Neuronal stem cell (in vitro differentiated cells): Measurements from ENCODE around the gene ORMDL3.

ENCODE experiments used
- DNase-seq: peaks from one replicate; pipeline ENCODE4 v3.0.0-alpha.2; 2013; ENCODE audit warnings: low spot score
- H2AFZ ChIP-seq: one replicate; pipeline ENCODE4 v1.6.1; 2013; ENCODE audit warnings: mild to moderate bottlenecking, low read length, inconsistent platforms
- H2AK5ac ChIP-seq: 2 replicates; pipeline ENCODE4 v1.6.1; 2013; ENCODE audit warnings: low read depth, mild to moderate bottlenecking, inconsistent platforms, low read length, moderate library complexity, mixed read lengths
- H2BK120ac ChIP-seq: 2 replicates; pipeline ENCODE4 v1.6.1; 2013; ENCODE audit warnings: low read depth, mild to moderate bottlenecking, inconsistent platforms, low read length, moderate library complexity, mixed read lengths
- H2BK12ac ChIP-seq: one replicate; pipeline ENCODE4 v1.6.1; 2013; ENCODE audit warnings: low read length, inconsistent platforms
- H2BK15ac ChIP-seq: 2 replicates; pipeline ENCODE4 v1.6.1; 2013; ENCODE audit warnings: mild to moderate bottlenecking, low read length, inconsistent platforms, mixed read lengths
- H2BK5ac ChIP-seq: one replicate; pipeline ENCODE4 v1.6.1; 2013; ENCODE audit warnings: inconsistent platforms, mild to moderate bottlenecking, low read length, moderate library complexity
- H3K14ac ChIP-seq: one replicate; pipeline ENCODE4 v1.6.1; 2013; ENCODE audit warnings: low read length, inconsistent platforms
- H3K18ac ChIP-seq: 2 replicates; pipeline ENCODE4 v1.6.1; 2013; ENCODE audit warnings: low read length, inconsistent platforms
- H3K23ac ChIP-seq: 2 replicates; pipeline ENCODE4 v1.6.1; 2013; ENCODE audit warnings: low read depth, mild to moderate bottlenecking, mixed read lengths, low read length, inconsistent platforms; ENCODE audit not compliant: poor library complexity
- H3K27ac ChIP-seq: replicated peaks from 3 replicates; pipeline ENCODE4 v1.5.1; 2013; ENCODE audit warnings: low read length, inconsistent platforms
- H3K27me3 ChIP-seq, 3 experiments: 2 replicates each; pipeline ENCODE4 v1.6.1; 2013; ENCODE audit warnings: low read length in 3 of 3, mild to moderate bottlenecking in 2 of 3, inconsistent platforms in 1 of 3, low read depth in 1 of 3, mixed read lengths in 1 of 3, moderate library complexity in 1 of 3; ENCODE audit not compliant: control insufficient read depth in 3 of 3, insufficient read depth in 3 of 3
- H3K36me3 ChIP-seq, 2 donors: replicated peaks in 1 of 2; 2 replicates each; pipeline ENCODE4 v1.6.1; 2013; ENCODE audit warnings: low read length in 2 of 2; ENCODE audit not compliant: control insufficient read depth in 2 of 2, insufficient read depth in 2 of 2
- H3K4ac ChIP-seq: 2 replicates; pipeline ENCODE4 v1.6.1; 2013; ENCODE audit warnings: inconsistent platforms, mild to moderate bottlenecking, low read length, moderate library complexity
- H3K4me1 ChIP-seq, 2 donors: 1 replicate in 1 of 2; 2 replicates in 1 of 2; pipeline ENCODE4 v1.6.1; 2013; ENCODE audit warnings: low read length in 2 of 2, low read depth in 1 of 2; ENCODE audit not compliant: control insufficient read depth in 2 of 2, insufficient read depth in 1 of 2
- H3K4me2 ChIP-seq: one replicate; pipeline ENCODE4 v1.6.1; 2013; ENCODE audit warnings: mild to moderate bottlenecking, low read length, inconsistent platforms; ENCODE audit not compliant: insufficient read depth, poor library complexity, severe bottlenecking
- H3K4me3 ChIP-seq, 2 donors: 2 replicates each; pipeline ENCODE4 v1.5.1; 2013; ENCODE audit warnings: low read length in 2 of 2, mild to moderate bottlenecking in 2 of 2, inconsistent platforms in 1 of 2, moderate library complexity in 1 of 2
- H3K79me1 ChIP-seq: one replicate; pipeline ENCODE4 v1.6.1; 2013; ENCODE audit warnings: low read depth, mild to moderate bottlenecking, inconsistent platforms, low read length, moderate library complexity
- H3K9ac ChIP-seq: one replicate; pipeline ENCODE4 v1.6.1; 2013; ENCODE audit warnings: mild to moderate bottlenecking, low read depth, low read length, inconsistent platforms; ENCODE audit not compliant: poor library complexity
- H3K9me3 ChIP-seq, 2 donors: replicated peaks in 1 of 2; 2 replicates each; pipeline versions ENCODE3 to v1.6.1; 2013; ENCODE audit warnings: low read length in 2 of 2, mild to moderate bottlenecking in 2 of 2, inconsistent platforms in 1 of 2, low read depth in 1 of 2, mixed read lengths in 1 of 2, moderate library complexity in 1 of 2; ENCODE audit not compliant: control insufficient read depth in 2 of 2, insufficient read depth in 1 of 2
- H4K8ac ChIP-seq: one replicate; pipeline ENCODE4 v1.6.1; 2013; ENCODE audit warnings: low read depth, mild to moderate bottlenecking, inconsistent platforms, low read length, moderate library complexity
- H4K91ac ChIP-seq: one replicate; pipeline ENCODE4 v1.6.1; 2013; ENCODE audit warnings: low read length, low read depth, mild to moderate bottlenecking, inconsistent platforms; ENCODE audit not compliant: poor library complexity
- WGBS, 2 donors: extraction: QIAGEN DNeasy Blood & Tissue Kit; methylation state at CpG; one replicate each; pipeline ENCODE4 v1.1.7; 2013; ENCODE audit warnings: missing lambda C conversion rate in 2 of 2, mixed read lengths in 1 of 2; ENCODE audit not compliant: insufficient read length in 2 of 2, insufficient replicate concordance in 1 of 2; ENCODE audit errors: extremely low coverage in 2 of 2; 5-methylcytosine and 5-hydroxymethylcytosine counted together

The ORMDL3 gene

DNA sequence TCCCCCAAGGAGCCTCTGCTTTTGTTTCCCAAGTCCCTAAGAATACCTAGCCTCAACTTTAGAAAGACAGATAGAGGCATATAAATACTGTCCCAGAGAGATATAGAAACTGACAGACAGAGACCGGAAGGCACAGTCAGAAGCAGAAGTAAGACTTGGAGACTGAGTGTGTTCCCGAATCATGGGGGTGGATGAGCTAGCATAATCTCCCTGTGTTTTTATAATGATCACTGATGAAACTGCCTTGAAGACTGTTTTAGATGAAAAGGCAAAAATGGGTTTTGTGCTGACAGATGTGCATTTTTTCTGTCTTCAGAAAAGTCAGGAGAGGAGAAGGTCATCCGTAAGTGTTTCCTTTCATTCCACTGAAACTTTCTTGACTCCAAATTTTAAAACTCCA lies 44.9 kb upstream of the ORMDL3 start:
- DNase-seq, result no peak
- no peak overlapping the region for H3K27ac ChIP-seq

DNA sequence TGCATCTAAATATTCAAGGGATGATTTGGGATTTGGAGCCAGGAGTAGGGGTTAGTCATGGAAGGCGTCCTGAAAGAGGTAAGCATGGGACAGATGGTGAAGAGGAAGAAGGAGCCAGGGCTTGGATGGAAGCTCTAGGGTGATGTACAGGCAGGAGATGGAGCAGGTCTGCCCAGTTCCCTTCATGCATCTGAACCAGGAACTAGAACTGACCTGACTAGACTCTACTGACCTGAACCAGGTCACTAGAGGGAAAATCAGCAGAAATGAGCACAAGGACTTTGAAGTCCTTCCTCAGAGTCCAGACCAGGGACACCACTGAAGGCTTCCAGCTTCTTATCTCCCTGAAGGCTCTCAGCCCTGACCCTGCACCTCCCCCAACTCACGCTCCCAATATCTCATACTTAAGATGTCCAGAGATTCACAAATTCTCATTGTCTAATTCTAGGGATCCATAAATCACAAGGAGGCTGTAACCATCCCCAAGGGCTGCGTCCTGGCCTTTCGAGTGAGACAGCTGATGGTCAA lies 43.7 kb upstream of the ORMDL3 start:
- Histone ChIP-seq H3K9me3 (no peaks in the 10 kb centered on the region), H4K91ac (no peak overlapping the region), H3K18ac (no peak overlapping the region), H3K27me3 (peaks cover 0 to 80% (median 0%) of the 10 kb centered on the region in 3 experiments), H3K4me3 (no peak overlapping the region), H2BK15ac (no peak overlapping the region), H2BK12ac (no peak overlapping the region), H2BK5ac (no peak overlapping the region), H2AFZ (no peak overlapping the region), H2BK120ac (no peak overlapping the region), H3K4me1 (no peaks in the 10 kb centered on the region), H2AK5ac (no peak overlapping the region), H3K4me2 (no peak overlapping the region), H3K36me3 (no peaks in the 10 kb centered on the region), H3K9ac (no peak overlapping the region), H3K4ac (no peak overlapping the region), H3K27ac (no peak overlapping the region), H3K79me1 (no peaks in the 10 kb centered on the region), H3K14ac (no peak overlapping the region), H3K23ac (no peak overlapping the region), H4K8ac (no peak overlapping the region)
- WGBS, 2 donors, result no CpG with 5 or more reads among the region's 4 CpGs
- DNase-seq, result no peak

More for the DNA sequence above, 44.9 kb upstream of the ORMDL3 start:
- Histone ChIP-seq H2BK5ac (no peak overlapping the region), H3K4me2 (no peak overlapping the region), H3K4me1 (no peaks in the 10 kb centered on the region), H4K8ac (no peak overlapping the region), H3K4me3 (no peak overlapping the region), H2BK15ac (no peak overlapping the region), H3K14ac (no peak overlapping the region), H3K36me3 (no peaks in the 10 kb centered on the region), H2BK120ac (no peak overlapping the region), H2BK12ac (no peak overlapping the region), H3K27me3 (peaks cover 0 to 77% (median 0%) of the 10 kb centered on the region in 3 experiments), H4K91ac (no peak overlapping the region), H3K9ac (no peak overlapping the region), H3K18ac (no peak overlapping the region), H3K23ac (no peak overlapping the region), H3K79me1 (no peaks in the 10 kb centered on the region), H3K4ac (no peak overlapping the region), H2AK5ac (no peak overlapping the region), H3K9me3 (no peaks in the 10 kb centered on the region), H2AFZ (no peak overlapping the region)
- WGBS, 2 donors, result no CpG with 5 or more reads among the region's 3 CpGs

DNA sequence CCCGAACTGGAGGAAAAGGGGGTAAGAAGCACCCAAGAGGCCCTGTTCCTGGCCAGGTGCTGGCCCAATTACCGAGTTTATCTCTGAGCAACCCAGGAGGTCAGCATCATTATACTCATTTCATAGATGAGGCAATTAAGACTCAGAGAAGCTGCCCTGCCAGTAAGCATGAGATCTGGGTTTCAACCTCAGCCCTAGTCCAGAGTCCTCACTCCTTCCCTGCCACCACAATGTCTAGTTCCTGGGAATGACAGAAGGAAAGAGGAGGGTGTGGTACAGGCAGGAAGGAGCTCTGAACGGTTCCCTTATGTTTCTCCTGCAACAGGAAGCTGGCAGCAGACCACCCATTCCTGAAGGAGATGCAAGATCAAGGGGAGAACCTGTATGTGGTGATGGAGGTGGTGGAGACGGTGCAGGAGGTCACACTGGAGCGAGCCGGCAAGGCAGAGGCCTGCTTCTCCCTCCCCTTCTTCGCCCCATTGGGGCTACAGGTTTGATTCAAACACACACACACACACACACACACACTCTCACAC lies 42.8 kb upstream of the ORMDL3 start:
- Histone ChIP-seq H2BK120ac (no peak overlapping the region), H3K18ac (no peak overlapping the region), H2BK12ac (no peak overlapping the region), H2BK5ac (no peak overlapping the region), H2AFZ (no peak overlapping the region), H2BK15ac (no peak overlapping the region), H3K4me3 (no peak overlapping the region), H3K4me1 (no peaks in the 10 kb centered on the region), H2AK5ac (no peak overlapping the region), H3K9me3 (no peaks in the 10 kb centered on the region), H3K23ac (no peak overlapping the region), H3K79me1 (no peaks in the 10 kb centered on the region), H4K8ac (no peak overlapping the region), H3K9ac (no peak overlapping the region), H3K27ac (no peak overlapping the region), H3K27me3 (peaks cover 0 to 78% (median 0%) of the 10 kb centered on the region in 3 experiments), H3K4me2 (no peak overlapping the region), H3K14ac (no peak overlapping the region), H3K4ac (no peak overlapping the region), H4K91ac (no peak overlapping the region), H3K36me3 (no peaks in the 10 kb centered on the region)
- no peak for DNase-seq
- WGBS, 2 donors, result no CpG with 5 or more reads among the region's 7 CpGs

DNA sequence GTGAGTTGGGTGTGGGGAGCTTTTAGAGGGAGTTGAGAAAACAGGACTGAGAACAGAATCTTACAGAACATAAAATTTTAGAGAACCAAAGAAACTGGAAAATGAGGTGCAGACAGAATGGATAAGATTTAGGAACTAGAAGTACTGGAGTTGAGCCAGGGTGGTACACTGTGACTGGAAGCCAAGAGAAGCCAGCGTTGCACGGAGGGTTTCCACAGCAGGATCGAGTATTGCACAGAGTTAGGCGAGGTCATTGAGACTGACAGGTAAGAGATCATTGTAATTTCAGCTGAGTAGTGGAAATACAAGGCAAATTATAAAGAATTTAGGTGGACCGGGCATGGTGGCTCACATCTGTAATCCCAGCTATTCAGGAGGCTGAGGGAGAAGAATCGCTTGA lies 42.0 kb upstream of the ORMDL3 start:
- Histone ChIP-seq H3K9ac (no peak overlapping the region), H3K27me3 (peaks cover 0 to 74% (median 0%) of the 10 kb centered on the region in 3 experiments), H3K23ac (no peak overlapping the region), H2BK120ac (no peak overlapping the region), H2AK5ac (no peak overlapping the region), H3K9me3 (no peaks in the 10 kb centered on the region), H4K8ac (no peak overlapping the region), H3K18ac (no peak overlapping the region), H2BK15ac (no peak overlapping the region), H2AFZ (no peak overlapping the region), H3K14ac (no peak overlapping the region), H3K4me3 (no peak overlapping the region), H2BK5ac (no peak overlapping the region), H3K4me2 (no peak overlapping the region), H3K27ac (no peak overlapping the region), H3K36me3 (no peaks in the 10 kb centered on the region), H3K4ac (no peak overlapping the region), H2BK12ac (no peak overlapping the region), H4K91ac (no peak overlapping the region), H3K4me1 (no peaks in the 10 kb centered on the region), H3K79me1 (no peaks in the 10 kb centered on the region)
- WGBS, 2 donors, result no CpG with 5 or more reads among the region's 6 CpGs
- no peak for DNase-seq
